ENCODE data around the gene LIMA1. TPM values are rescaled to one million over a fixed set of nuclear protein-coding genes. Genes with fewer than 3 reads are reported as not detected.
"Not testable (repeated sequence)": the region's sequence is repeated elsewhere in the genome, so short reads cannot be mapped to it uniquely, and the experiment has no call there.

LIMA1 gene
- total RNA-seq, 4 donors from 2014 or later: 7.4 to 24.5 (median 8.8) TPM

- H3K27ac ChIP-seq: peak overlapping the region; percentile 35 to 86 (median 78)
- no peak for ATAC-seq
- intact Hi-C loops (cut with DNase I; ENCODE audit: low total_unique reads): no loop called here
Measured at GRCh38 chr12:50249464-50250182, 33.7 kb downstream of the LIMA1 start.

GRCh38 chr12:50248883-50249282 lies 34.4 kb downstream of the LIMA1 start:
- H3K27ac ChIP-seq: peak overlapping the region; percentile 35 to 86 (median 78)
- no peak overlapping the region for H3K4me3 ChIP-seq
- ATAC-seq: no peak
- in situ Hi-C loops (cut with MboI; ENCODE audit: low sequenced_read_pairs in 4 of 4): no loop called here
- no peak for DNase-seq
- H3K4me1 ChIP-seq: peaks cover 35 to 58% of the 10 kb centered on the region in 2 donors
- peaks cover 0 to 5% of the 10 kb centered on the region in 2 donors for H3K36me3 ChIP-seq
- H3K9me3 ChIP-seq: no peaks in the 10 kb centered on the region
- intact Hi-C loops (cut with DNase I; ENCODE audit: low total_unique reads): no loop called here
- H3K27me3 ChIP-seq: no peaks in the 10 kb centered on the region
- TF ChIP-seq POLR2A (IDR thresholded peaks at IDR 0.05) (no peak), CTCF (IDR thresholded peaks at IDR 0.05 in 4 of 5, conservative IDR thresholded peaks at IDR 0.05 in 1 of 5) (no peak)

More at GRCh38 chr12:50249464-50250182, 33.7 kb downstream of the LIMA1 start:
- H3K27me3 ChIP-seq: no peaks in the 10 kb centered on the region
- peaks cover 35 to 58% of the 10 kb centered on the region in 2 donors for H3K4me1 ChIP-seq
- H3K4me3 ChIP-seq: no peak overlapping the region
- no peaks in the 10 kb centered on the region for H3K9me3 ChIP-seq
- no peak for DNase-seq
- peaks cover 0 to 5% of the 10 kb centered on the region in 2 donors for H3K36me3 ChIP-seq
- TF ChIP-seq POLR2A (IDR thresholded peaks at IDR 0.05) (no peak), CTCF (IDR thresholded peaks at IDR 0.05 in 4 of 5, conservative IDR thresholded peaks at IDR 0.05 in 1 of 5) (no peak)
- in situ Hi-C loops (cut with MboI; ENCODE audit: low sequenced_read_pairs in 4 of 4): no loop called here

GRCh38 chr12:50248411-50248810 lies 34.9 kb downstream of the LIMA1 start:
- Histone ChIP-seq H3K27ac (peak overlapping the region; percentile 35 to 86 (median 78)), H3K27me3 (no peaks in the 10 kb centered on the region), H3K4me1 (peaks cover 35 to 61% of the 10 kb centered on the region in 2 donors), H3K4me3 (no peak overlapping the region), H3K9me3 (no peaks in the 10 kb centered on the region), H3K36me3 (peaks cover 0 to 5% of the 10 kb centered on the region in 2 donors)
- no peak for ATAC-seq
- DNase-seq: no peak
- no peak for TF ChIP-seq POLR2A (IDR thresholded peaks at IDR 0.05)
- TF ChIP-seq CTCF (IDR thresholded peaks at IDR 0.05 in 4 of 5, conservative IDR thresholded peaks at IDR 0.05 in 1 of 5): no peak
- intact Hi-C loops (cut with DNase I; ENCODE audit: low total_unique reads) (no loop called here), in situ Hi-C loops (cut with MboI; ENCODE audit: low sequenced_read_pairs in 4 of 4) (no loop called here)

GRCh38 chr12:50247665-50248064 lies 35.7 kb downstream of the LIMA1 start:
- ATAC-seq; H3K27me3 ChIP-seq; H3K9me3 ChIP-seq; intact Hi-C loops (cut with DNase I; ENCODE audit: low total_unique reads); H3K36me3 ChIP-seq; H3K4me3 ChIP-seq; in situ Hi-C loops (cut with MboI; ENCODE audit: low sequenced_read_pairs in 4 of 4): not testable (repeated sequence)
- H3K27ac ChIP-seq: peak overlapping the region; percentile 76 to 86 (median 80)
- peaks cover 42 to 69% of the 10 kb centered on the region in 2 donors for H3K4me1 ChIP-seq
- peak in 1 of 2 donors; percentile 23 for DNase-seq

- Histone ChIP-seq H3K36me3 (peaks cover 0 to 5% of the 10 kb centered on the region in 2 donors), H3K4me1 (peaks cover 47 to 70% of the 10 kb centered on the region in 2 donors)
Measured at GRCh38 chr12:50246873-50247612, 36.3 kb downstream of the LIMA1 start.

More at GRCh38 chr12:50246873-50247612, 36.3 kb downstream of the LIMA1 start:
- TF ChIP-seq POLR2A (IDR thresholded peaks at IDR 0.05) (no peak), CTCF (IDR thresholded peaks at IDR 0.05 in 4 of 5, conservative IDR thresholded peaks at IDR 0.05 in 1 of 5) (no peak)
- H3K9me3 ChIP-seq: no peaks in the 10 kb centered on the region
- H3K27me3 ChIP-seq: no peaks in the 10 kb centered on the region
- peak; percentile 74 to 81 for ATAC-seq
- DNase-seq: peak; percentile 76 to 88
- H3K27ac ChIP-seq: peak overlapping the region; percentile 76 to 86 (median 80)
- intact Hi-C loops (cut with DNase I; ENCODE audit: low total_unique reads) (no loop called here), in situ Hi-C loops (cut with MboI; ENCODE audit: low sequenced_read_pairs in 4 of 4) (no loop called here)
- no peak overlapping the region for H3K4me3 ChIP-seq

Measured in gastrocnemius medialis (tissue), 4 donors.